DOHH2 (cell line): Measurements from ENCODE around the gene NXPH3.

Source experiments
- H3F3A ChIP-seq: fragments of 200-600 bp; sonication (generic), shearing (Covaris generic); 2 replicates; pipeline ENCODE4 v1.6.0; 2016; ENCODE audit warnings: antibody characterized with exemption, mild to moderate bottlenecking; ENCODE audit not compliant: control insufficient read depth, insufficient read depth
- H3K27ac ChIP-seq: fragments of 200-600 bp; sonication (generic); 2 replicates; pipeline ENCODE4 v1.5.1; 2014; ENCODE audit warnings: low read depth, mild to moderate bottlenecking, low read length, moderate library complexity
- H3K27me3 ChIP-seq: fragments of 200-600 bp; sonication (generic); 2 replicates; pipeline ENCODE4 v1.6.1; 2014; ENCODE audit warnings: mild to moderate bottlenecking, low read length, mixed read lengths; ENCODE audit not compliant: control insufficient read depth
- H3K36me3 ChIP-seq: fragments of 200-600 bp; sonication (generic); 2 replicates; pipeline ENCODE4 v1.6.1; 2014; ENCODE audit warnings: mild to moderate bottlenecking, low read length, moderate library complexity, mixed read lengths; ENCODE audit not compliant: control insufficient read depth
- H3K4me1 ChIP-seq: fragments of 200-600 bp; sonication (generic); 2 replicates; pipeline ENCODE4 v1.6.1; 2014; ENCODE audit warnings: mild to moderate bottlenecking, low read length, mixed read lengths; ENCODE audit not compliant: control insufficient read depth
- H3K4me2 ChIP-seq: fragments of 200-600 bp; sonication (generic); 2 replicates; pipeline ENCODE4 v1.6.0; 2014; ENCODE audit warnings: mild to moderate bottlenecking, low read length, moderate library complexity
- H3K4me3 ChIP-seq: fragments of 200-600 bp; sonication (generic); 2 replicates; pipeline ENCODE4 v1.5.1; 2014; ENCODE audit warnings: mild to moderate bottlenecking, low read length, mixed read lengths
- H3K79me2 ChIP-seq: fragments of 200-600 bp; sonication (generic); 2 replicates; pipeline ENCODE4 v1.6.1; 2014; ENCODE audit warnings: mild to moderate bottlenecking, low read length, mixed read lengths; ENCODE audit not compliant: control insufficient read depth
- H3K9me2 ChIP-seq: fragments of 200-600 bp; sonication (generic); replicated peaks from 2 replicates; pipeline ENCODE4 v1.6.1; 2014; ENCODE audit warnings: mild to moderate bottlenecking, low read length, mixed read lengths; ENCODE audit not compliant: control insufficient read depth
- H3K9me3 ChIP-seq: fragments of 200-600 bp; sonication (generic); 2 replicates; pipeline ENCODE4 v1.6.1; 2014; ENCODE audit warnings: antibody characterized with exemption, low read length, mixed read lengths; ENCODE audit not compliant: control insufficient read depth, insufficient read depth
- H4K20me1 ChIP-seq: fragments of 200-600 bp; sonication (generic); 2 replicates; pipeline ENCODE4 v1.6.0; 2014; ENCODE audit warnings: low read depth, mild to moderate bottlenecking, antibody characterized with exemption, low read length, moderate library complexity; ENCODE audit not compliant: control insufficient read depth, insufficient read depth
- CTCF ChIP-seq: fragments of 200-600 bp; sonication (generic); IDR thresholded peaks from one replicate; pipeline ENCODE4 v1.5.1; 2014; ENCODE audit warnings: antibody characterized with exemption, mild to moderate bottlenecking, low read depth, low read length; ENCODE audit not compliant: poor library complexity, severe bottlenecking
- EZH2phosphoT487 ChIP-seq: fragments of 200-600 bp; sonication (generic); IDR thresholded peaks from 2 replicates; pipeline ENCODE4 v1.6.1; 2017; ENCODE audit warnings: borderline replicate concordance, mild to moderate bottlenecking, antibody characterized with exemption, low read length, moderate library complexity, mixed read lengths

NXPH3 gene

GRCh38 chr17:49588726-49589576 is 13.3 kb downstream of the NXPH3 start:
- H3K9me3 ChIP-seq: no peaks in the 10 kb centered on the region
- no peak overlapping the region for H3K4me2 ChIP-seq
- H3K27me3 ChIP-seq: no peaks in the 10 kb centered on the region
- H3K79me2 ChIP-seq: no peaks in the 10 kb centered on the region
- H3K36me3 ChIP-seq: no peaks in the 10 kb centered on the region
- no peak for TF ChIP-seq EZH2phosphoT487
- TF ChIP-seq CTCF: no peak
- no peaks in the 10 kb centered on the region for H3K9me2 ChIP-seq
- no peaks in the 10 kb centered on the region; the same call in 1 of the 2 replicates for H4K20me1 ChIP-seq
- H3K4me1 ChIP-seq: no peaks in the 10 kb centered on the region
- H3K27ac ChIP-seq: no peak overlapping the region
- H3K4me3 ChIP-seq: no peak overlapping the region
- H3F3A ChIP-seq: no peaks in the 10 kb centered on the region

GRCh38 chr17:49589577-49589927 is 13.9 kb downstream of the NXPH3 start:
- Histone ChIP-seq H4K20me1 (no peaks in the 10 kb centered on the region; the same call in 1 of the 2 replicates), H3K9me2 (no peaks in the 10 kb centered on the region), H3K36me3 (no peaks in the 10 kb centered on the region), H3K79me2 (no peaks in the 10 kb centered on the region), H3K9me3 (no peaks in the 10 kb centered on the region), H3K27me3 (no peaks in the 10 kb centered on the region), H3K4me3 (no peak overlapping the region), H3K27ac (no peak overlapping the region), H3K4me2 (no peak overlapping the region), H3F3A (no peaks in the 10 kb centered on the region), H3K4me1 (no peaks in the 10 kb centered on the region)
- TF ChIP-seq CTCF (no peak), EZH2phosphoT487 (no peak)

- Histone ChIP-seq H3K27me3 (no peaks in the 10 kb centered on the region), H3K27ac (no peak overlapping the region), H3K4me1 (no peaks in the 10 kb centered on the region), H3K4me2 (no peak overlapping the region), H3K9me3 (no peaks in the 10 kb centered on the region), H3K4me3 (no peak overlapping the region), H3K36me3 (no peaks in the 10 kb centered on the region), H3K9me2 (no peaks in the 10 kb centered on the region), H4K20me1 (no peaks in the 10 kb centered on the region; the same call in 1 of the 2 replicates), H3F3A (no peaks in the 10 kb centered on the region), H3K79me2 (no peaks in the 10 kb centered on the region)
- TF ChIP-seq CTCF: no peak
- no peak for TF ChIP-seq EZH2phosphoT487
These were observed 15.2 kb downstream of the NXPH3 start for GRCh38 chr17:49590874-49591273.
